Vagina (tissue), 2 donors: ENCODE results near the gene USP40.

Experiments
- CTCF ChIP-seq, 3 experiments: fragments of 450-650 bp in 2 of 3; fragments of 200-600 bp in 1 of 3; sonication (generic) in 1 of 3; IDR thresholded peaks; one replicate each; pipeline ENCODE4 v1.5.1; 2017 to 2019; ENCODE audit warnings: antibody characterized with exemption in 3 of 3, mild to moderate bottlenecking in 2 of 3, moderate library complexity in 2 of 3
- POLR2A ChIP-seq, 2 donors: fragments of 450-650 bp; IDR thresholded peaks; one replicate each; pipeline ENCODE4 v1.6.1; 2017; ENCODE audit warnings: antibody characterized with exemption in 2 of 2, mild to moderate bottlenecking in 2 of 2, moderate library complexity in 2 of 2
- POLR2AphosphoS5 ChIP-seq, 2 donors: sonication (generic); formaldehyde crosslinking; IDR thresholded peaks; one replicate each; pipeline ENCODE4 v1.9.0; 2017; ENCODE audit warnings: antibody characterized with exemption in 2 of 2, mild to moderate bottlenecking in 2 of 2, low read depth in 1 of 2; ENCODE audit not compliant: insufficient read depth in 1 of 2

GRCh38 chr2:233468047-233468740 is 98.4 kb downstream of the USP40 start:
- no peak for TF ChIP-seq CTCF (IDR thresholded peaks at IDR 0.05)
- TF ChIP-seq POLR2A (IDR thresholded peaks at IDR 0.05), result no peak
- TF ChIP-seq POLR2AphosphoS5 (IDR thresholded peaks at IDR 0.05; ENCODE audit: insufficient read depth in 1 of 2, low read depth in 1 of 2), result no peak
